Endothelial cell of umbilical vein (primary cell): ENCODE measurements around the gene VAV2. TPM values are rescaled to one million over a fixed set of nuclear protein-coding genes. Genes with fewer than 3 reads are reported as not detected.

Experiments used
- BruUV-seq: library from RNA; stranded (reverse); fragments of 400-500 nt; replicated peaks from 2 replicates; lab custom pipeline; 2021; lab: Mats Ljungman, UMichigan
- CTCF ChIA-PET: fragments of 300-600, 350-600 bp; sonication (Branson Sonifier 250); formaldehyde crosslinking; loops from one replicate; lab custom pipeline; 2021; ENCODE audit warnings: antibody characterized with exemption, inconsistent platforms; lab: Charles Lee
- POLR2A ChIA-PET: fragments of 300-600, 350-600 bp; sonication (Branson Sonifier 250); formaldehyde crosslinking; loops from one replicate; lab custom pipeline; 2021; ENCODE audit warnings: antibody characterized with exemption, inconsistent platforms; lab: Charles Lee
- DNase-seq: peaks from one replicate; pipeline ENCODE4 v3.0.0-alpha.2; 2011; ENCODE audit warnings: low read depth, low spot score
- FAIRE-seq: peaks from 2 replicates; lab custom pipeline; 2011; peaks lifted over from hg19 to GRCh38; lab: Jason Lieb, UNC
- H2AFZ ChIP-seq: 2 replicates; pipeline ENCODE4 v1.6.0; 2012; ENCODE audit warnings: low read depth, low read length, control low read depth, inconsistent platforms
- H3K27ac ChIP-seq: 2 replicates; pipeline ENCODE4 v1.5.1; 2011; ENCODE audit warnings: low read depth, mild to moderate bottlenecking, control low read depth, low read length, moderate library complexity; ENCODE audit not compliant: insufficient read depth
- H3K27me3 ChIP-seq, 2 experiments: 2 replicates each; pipeline versions ENCODE4 v1.6.0 to v1.6.1; 2011; ENCODE audit warnings: low read length in 2 of 2, mixed read lengths in 1 of 2; ENCODE audit not compliant: control insufficient read depth in 2 of 2, insufficient read depth in 2 of 2
- H3K36me3 ChIP-seq, 2 experiments: 2 replicates in 1 of 2; 3 replicates in 1 of 2; pipeline ENCODE4 v1.5.1; 2011; ENCODE audit warnings: low read length in 2 of 2, mild to moderate bottlenecking in 1 of 2, moderate library complexity in 1 of 2; ENCODE audit not compliant: control insufficient read depth in 2 of 2, insufficient read depth in 2 of 2; ENCODE audit errors: extremely low read depth in 1 of 2
- H3K4me1 ChIP-seq: 3 replicates; pipeline ENCODE4 v1.5.1; 2011; ENCODE audit warnings: mild to moderate bottlenecking, low read length; ENCODE audit not compliant: control insufficient read depth, insufficient read depth; ENCODE audit errors: extremely low read depth
- H3K4me2 ChIP-seq: 2 replicates; pipeline ENCODE4 v1.6.1; 2011; ENCODE audit warnings: low read length, control low read depth, mixed read lengths; ENCODE audit not compliant: insufficient read depth
- H3K4me3 ChIP-seq, 3 experiments: fragments of 200-600 bp in 1 of 3; sonication (generic), shearing (Covaris generic) in 1 of 3; replicated peaks in 1 of 3; 2 replicates each; pipeline ENCODE4 v1.5.1; 2011 to 2016; ENCODE audit warnings: control low read depth in 3 of 3, low read length in 3 of 3, mild to moderate bottlenecking in 2 of 3, inconsistent platforms in 1 of 3, low read depth in 1 of 3, moderate library complexity in 1 of 3; ENCODE audit not compliant: insufficient read depth in 1 of 3
- H3K79me2 ChIP-seq: 2 replicates; pipeline ENCODE4 v1.6.0; 2012; ENCODE audit warnings: low read length, inconsistent platforms; ENCODE audit not compliant: control insufficient read depth, insufficient read depth
- H3K9ac ChIP-seq: replicated peaks from 2 replicates; pipeline ENCODE3; 2011; ENCODE audit warnings: low read length, control low read depth; ENCODE audit not compliant: insufficient read depth; ENCODE audit errors: extremely low read depth
- H3K9me1 ChIP-seq: replicated peaks from 3 replicates; pipeline ENCODE4 v1.6.0; 2011; ENCODE audit warnings: mild to moderate bottlenecking, low read length; ENCODE audit not compliant: control insufficient read depth, insufficient read depth; ENCODE audit errors: extremely low read depth
- H3K9me3 ChIP-seq: replicated peaks from 2 replicates; pipeline ENCODE4 v1.5.1; 2012; ENCODE audit warnings: low read length, inconsistent platforms; ENCODE audit not compliant: control insufficient read depth, insufficient read depth
- H4K20me1 ChIP-seq: replicated peaks from 2 replicates; pipeline ENCODE3; 2011; ENCODE audit warnings: mild to moderate bottlenecking, low read length; ENCODE audit not compliant: control insufficient read depth, insufficient read depth; ENCODE audit errors: extremely low read depth
- EZH2 ChIP-seq: IDR thresholded peaks from 2 replicates; pipeline ENCODE4 v1.6.1; 2012; ENCODE audit warnings: borderline replicate concordance, low read depth, mild to moderate bottlenecking, moderate library complexity, low read length, inconsistent platforms; ENCODE audit not compliant: severe bottlenecking
- dilution Hi-C: fragments of 300-500 bp; cut with MboI; formaldehyde crosslinking; loops from one replicate; pipeline ENCODE4 v1.15.0; 2019; ENCODE audit warnings: low sequenced_read_pairs; ENCODE audit not compliant: extremely low pct_ligation_motif_present
- intact Hi-C: fragments of 100-400 bp; cut with micrococcal nuclease; formaldehyde crosslinking; loops from one replicate; pipeline ENCODE4 v1.10.0; 2022
- polyA plus RNA-seq, 4 experiments: library from polyadenylated mRNA; depleted of rRNA in 3 of 4; stranded (reverse) in 3 of 4; unstranded in 1 of 4; fragments of >200 nt; gene quantifications; 2 replicates each; pipeline versions ENCODE4 v1.2.1 to v1.2.3, GENCODE V29; 2011 to 2012; ENCODE audit warnings: missing spikeins in 1 of 4
- total RNA-seq: library from RNA; stranded (reverse); gene quantifications from 2 replicates; pipeline ENCODE4 v1.2.3, GENCODE V29; 2021
- TF ChIP-seq, protein P1 (sequence below), 2 donors: IDR thresholded peaks; 1 replicate in 1 of 2; 2 replicates in 1 of 2; pipeline ENCODE4 v1.5.1; 2011; ENCODE audit warnings: low read length in 2 of 2, mild to moderate bottlenecking in 2 of 2, moderate library complexity in 2 of 2, control low read depth in 1 of 2, inconsistent platforms in 1 of 2, low read depth in 1 of 2; ENCODE audit not compliant: insufficient read depth in 1 of 2; ENCODE audit errors: extremely low read depth in 1 of 2

The VAV2 gene
- total and polyA plus RNA-seq, 2 donors (not counting 3 experiments of a cell fraction or from before 2014, with no cell fraction given), result 10.6 to 30.6 TPM

DNA sequence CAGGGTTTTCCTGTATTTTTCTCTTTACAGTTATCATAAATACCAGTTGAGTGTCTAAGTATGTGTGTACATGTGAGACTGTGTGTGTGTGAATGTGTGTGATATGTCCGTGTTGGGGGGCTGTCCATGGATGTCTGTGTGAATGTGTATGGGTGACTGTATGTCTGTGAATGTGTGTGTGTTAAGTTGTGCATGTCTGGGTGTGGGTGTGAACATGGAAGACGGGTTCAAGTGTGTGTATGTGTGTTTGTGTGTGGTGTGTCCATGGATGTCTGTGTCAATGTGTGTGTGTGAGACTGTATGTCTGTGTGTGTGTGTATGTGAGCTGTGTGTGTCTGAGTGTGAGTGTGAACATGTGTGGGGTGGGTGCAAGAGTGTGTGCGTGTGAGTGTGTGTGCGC lies 55.0 kb downstream of the VAV2 start:
- no peak overlapping the region for H2AFZ ChIP-seq
- TF ChIP-seq EZH2, result no peak
- FAIRE-seq (no peak), DNase-seq (no peak)
- dilution Hi-C loops, result no loop called here
- no TSS peak for BruUV-seq
- no peak overlapping the region for H3K4me3 ChIP-seq
- intact Hi-C loops, result no loop called here
- no peak overlapping the region for H3K4me2 ChIP-seq
- no peak overlapping the region for H3K27ac ChIP-seq
- POLR2A ChIA-PET, result no interaction called here
- H3K9ac ChIP-seq, result no peak overlapping the region
- CTCF ChIA-PET, result no interaction called here
- no peaks in the 10 kb centered on the region for H4K20me1 ChIP-seq
- H3K36me3 ChIP-seq, result peaks cover 0 to 6% of the 10 kb centered on the region in 2 experiments
- H3K27me3 ChIP-seq, result no peaks in the 10 kb centered on the region
- H3K9me3 ChIP-seq, result no peaks in the 10 kb centered on the region
- peaks cover 19% of the 10 kb centered on the region for H3K4me1 ChIP-seq
- H3K79me2 ChIP-seq, result peaks cover 18% of the 10 kb centered on the region
- no peaks in the 10 kb centered on the region for H3K9me1 ChIP-seq

DNA sequence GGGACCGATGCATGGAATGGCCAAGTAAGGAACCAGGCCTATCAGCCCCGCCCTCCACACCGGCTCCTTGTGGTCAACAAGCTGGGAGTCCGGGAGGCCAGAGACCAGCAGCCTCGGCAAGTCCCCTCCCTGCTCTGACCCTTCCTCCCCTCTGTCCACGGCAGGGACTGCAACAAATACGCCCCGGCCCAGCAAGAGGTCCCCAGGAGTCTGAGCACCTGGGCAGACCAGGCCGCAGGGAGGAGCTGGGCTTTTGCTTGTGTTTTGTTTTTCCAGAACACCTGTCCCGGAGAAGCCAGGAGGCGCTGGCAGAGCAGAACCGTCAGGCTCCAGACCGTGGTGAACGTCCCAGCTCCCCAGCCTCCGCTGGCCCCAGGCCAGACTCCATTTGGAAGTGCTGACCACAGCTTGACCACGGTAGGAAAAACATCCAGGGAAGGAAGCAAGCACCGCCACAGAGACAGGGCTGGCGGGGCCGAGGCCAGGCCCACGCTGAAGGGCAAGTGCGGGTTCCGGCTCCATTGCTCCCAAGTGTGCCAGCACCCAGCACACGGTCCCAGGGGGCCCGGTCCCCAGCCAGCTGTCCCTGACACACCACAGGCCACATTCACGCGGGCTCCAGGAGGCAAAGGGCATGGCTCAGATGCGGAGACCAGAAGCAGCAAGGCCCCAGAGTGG lies 56.7 kb downstream of the VAV2 start:
- Histone ChIP-seq H3K36me3 (peaks cover 0 to 6% of the 10 kb centered on the region in 2 experiments), H3K27ac (peak overlapping the region; percentile 32), H2AFZ (no peak overlapping the region), H3K27me3 (no peaks in the 10 kb centered on the region), H3K9me1 (no peaks in the 10 kb centered on the region), H3K4me1 (peaks cover 26% of the 10 kb centered on the region), H3K9me3 (no peaks in the 10 kb centered on the region), H4K20me1 (no peaks in the 10 kb centered on the region), H3K4me3 (no peak overlapping the region), H3K79me2 (peaks cover 30% of the 10 kb centered on the region), H3K4me2 (no peak overlapping the region), H3K9ac (no peak overlapping the region)
- DNase-seq, result peak; percentile 79
- peak; percentile 94 for FAIRE-seq
- TF ChIP-seq, protein P1, sequence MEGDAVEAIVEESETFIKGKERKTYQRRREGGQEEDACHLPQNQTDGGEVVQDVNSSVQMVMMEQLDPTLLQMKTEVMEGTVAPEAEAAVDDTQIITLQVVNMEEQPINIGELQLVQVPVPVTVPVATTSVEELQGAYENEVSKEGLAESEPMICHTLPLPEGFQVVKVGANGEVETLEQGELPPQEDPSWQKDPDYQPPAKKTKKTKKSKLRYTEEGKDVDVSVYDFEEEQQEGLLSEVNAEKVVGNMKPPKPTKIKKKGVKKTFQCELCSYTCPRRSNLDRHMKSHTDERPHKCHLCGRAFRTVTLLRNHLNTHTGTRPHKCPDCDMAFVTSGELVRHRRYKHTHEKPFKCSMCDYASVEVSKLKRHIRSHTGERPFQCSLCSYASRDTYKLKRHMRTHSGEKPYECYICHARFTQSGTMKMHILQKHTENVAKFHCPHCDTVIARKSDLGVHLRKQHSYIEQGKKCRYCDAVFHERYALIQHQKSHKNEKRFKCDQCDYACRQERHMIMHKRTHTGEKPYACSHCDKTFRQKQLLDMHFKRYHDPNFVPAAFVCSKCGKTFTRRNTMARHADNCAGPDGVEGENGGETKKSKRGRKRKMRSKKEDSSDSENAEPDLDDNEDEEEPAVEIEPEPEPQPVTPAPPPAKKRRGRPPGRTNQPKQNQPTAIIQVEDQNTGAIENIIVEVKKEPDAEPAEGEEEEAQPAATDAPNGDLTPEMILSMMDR (IDR thresholded peaks at IDR 0.05; ENCODE audit: extremely low read depth in 1 of 2, insufficient read depth in 1 of 2, low read depth in 1 of 2, low read length in 2 of 2), result no peak
- no TSS peak for BruUV-seq
- dilution Hi-C loops, result no loop called here
- POLR2A ChIA-PET, result no interaction called here
- CTCF ChIA-PET, result interaction anchor here (0.9 to 1.9 kb wide), 5 partner anchors 9 to 58 kb away, joined by 3 to 8 read pairs (median 5); no protein-coding TSS in a partner anchor
- intact Hi-C loops, result no loop called here
